Activated naive CD8-positive, alpha-beta T cell treated with anti-CD3 and anti-CD28 coated beads, Interleukin-2, amount 10 ng/mL, durations not matched to agents 7 days and 5 days (primary cell): ENCODE measurements around the gene RGMA. TPM values are rescaled to one million over a fixed set of nuclear protein-coding genes. Genes with fewer than 3 reads are reported as not detected.

Source experiments
- ATAC-seq: fragments of 150-1000 bp; cut with Tn5 transposase; one replicate; pipeline ENCODE4 v1.10.0; 2021; ENCODE audit warnings: low read depth, moderate library complexity
- POLR2A ChIA-PET: fragments of 350-600 bp; sonication (Branson Sonifier 250); formaldehyde crosslinking; loops from one replicate; lab custom pipeline; 2021; ENCODE audit warnings: antibody characterized with exemption; lab: Charles Lee
- DNase-seq: peaks from one replicate; pipeline ENCODE4 v3.0.0; 2021
- H3K27ac Mint-ChIP-seq: one replicate; pipeline ENCODE4 v1.8.0; 2022; ENCODE audit warnings: mild to moderate bottlenecking, mixed read lengths
- H3K27me3 Mint-ChIP-seq: one replicate; pipeline ENCODE4 v1.8.0; 2022; ENCODE audit warnings: mild to moderate bottlenecking, moderate library complexity, mixed read lengths
- H3K36me3 Mint-ChIP-seq: one replicate; pipeline ENCODE4 v1.8.0; 2021; ENCODE audit warnings: mild to moderate bottlenecking, mixed read lengths
- H3K4me1 Mint-ChIP-seq: one replicate; pipeline ENCODE4 v1.8.0; 2021; ENCODE audit warnings: mixed read lengths
- H3K4me3 Mint-ChIP-seq: one replicate; pipeline ENCODE4 v1.8.0; 2022; ENCODE audit warnings: mild to moderate bottlenecking, moderate library complexity, mixed read lengths
- H3K9me3 Mint-ChIP-seq: one replicate; pipeline ENCODE4 v1.8.0; 2021; ENCODE audit warnings: mixed read lengths
- total RNA-seq, 2 experiments: library from RNA; stranded (reverse); gene quantifications; one replicate each; pipeline ENCODE4 v1.2.3, GENCODE V29; 2021

RGMA gene, protein sequence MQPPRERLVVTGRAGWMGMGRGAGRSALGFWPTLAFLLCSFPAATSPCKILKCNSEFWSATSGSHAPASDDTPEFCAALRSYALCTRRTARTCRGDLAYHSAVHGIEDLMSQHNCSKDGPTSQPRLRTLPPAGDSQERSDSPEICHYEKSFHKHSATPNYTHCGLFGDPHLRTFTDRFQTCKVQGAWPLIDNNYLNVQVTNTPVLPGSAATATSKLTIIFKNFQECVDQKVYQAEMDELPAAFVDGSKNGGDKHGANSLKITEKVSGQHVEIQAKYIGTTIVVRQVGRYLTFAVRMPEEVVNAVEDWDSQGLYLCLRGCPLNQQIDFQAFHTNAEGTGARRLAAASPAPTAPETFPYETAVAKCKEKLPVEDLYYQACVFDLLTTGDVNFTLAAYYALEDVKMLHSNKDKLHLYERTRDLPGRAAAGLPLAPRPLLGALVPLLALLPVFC
- under 1 TPM in 1 of 2 experiments, not detected in 1; 0.30 TPM for total RNA-seq

- Mint-ChIP-seq H3K4me3 (peak within 1 kb of the TSS; percentile 82), H3K4me1 (peaks cover 5% of the 10 kb centered on the region), H3K27ac (no peak within 1 kb of the TSS), H3K9me3 (no peaks in the 10 kb centered on the region), H3K36me3 (no peaks in the 10 kb centered on the region), H3K27me3 (peaks cover 58% of the 10 kb centered on the region)
- peak; percentile 12 for ATAC-seq
- POLR2A ChIA-PET, result no interaction called here
- DNase-seq, result peak; percentile 56
These were observed at the start of gene RGMA for GRCh38 chr15:93088981-93089726. Gene RGMA (minus strand): TSS chr15:93089211. CDS start chr15:93088932, 279 bp downstream.

DNA sequence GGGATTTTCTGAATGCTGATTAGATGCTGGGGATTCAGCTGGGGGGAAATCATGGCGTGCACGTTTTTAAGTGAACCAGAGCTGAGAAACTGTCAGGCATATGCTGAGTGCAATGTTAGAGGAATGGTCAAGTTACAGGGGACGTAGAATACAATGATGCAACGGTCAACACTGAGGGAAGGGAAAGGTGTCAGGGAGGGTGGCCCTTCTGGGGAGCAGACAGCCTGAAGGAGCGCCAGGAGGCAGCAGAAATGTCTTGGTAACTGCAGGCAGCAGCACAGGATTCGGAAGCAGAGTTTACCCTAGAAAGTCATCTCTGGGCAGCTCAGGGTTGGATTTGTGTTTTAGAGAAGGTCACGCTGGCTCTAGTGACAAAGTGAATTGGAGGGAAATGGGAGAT is 47.6 kb upstream of the RGMA start:
- POLR2A ChIA-PET, result no interaction called here

DNA sequence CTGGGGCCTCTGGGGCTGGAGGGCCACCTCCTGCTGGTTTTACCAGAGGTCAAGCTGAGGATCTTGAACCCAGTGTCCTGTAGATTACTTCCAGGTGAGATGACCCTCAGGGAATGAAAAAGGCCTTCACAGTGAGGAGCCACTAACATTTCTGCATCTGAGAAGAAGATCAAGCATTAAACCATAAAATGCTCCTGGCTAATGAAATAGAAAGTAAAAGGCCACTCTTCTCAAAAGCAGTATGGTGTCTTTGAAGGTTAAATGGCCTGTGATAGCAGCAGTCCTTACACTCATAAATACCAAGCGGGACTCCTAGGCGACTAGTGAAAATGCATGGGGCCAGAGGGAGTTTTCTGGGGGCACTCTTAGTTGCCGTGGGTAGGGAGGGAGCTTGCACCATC is 47.0 kb upstream of the RGMA start:
- Mint-ChIP-seq H3K4me3 (no peak overlapping the region), H3K27me3 (peaks cover 5% of the 10 kb centered on the region), H3K9me3 (no peaks in the 10 kb centered on the region), H3K27ac (no peak overlapping the region), H3K4me1 (peaks cover 5% of the 10 kb centered on the region), H3K36me3 (no peaks in the 10 kb centered on the region)
- ATAC-seq, result no peak
- POLR2A ChIA-PET, result no interaction called here
- no peak for DNase-seq

More for the DNA sequence above, 47.6 kb upstream of the RGMA start:
- DNase-seq (no peak), ATAC-seq (no peak)
- Mint-ChIP-seq H3K27ac (no peak overlapping the region), H3K9me3 (no peaks in the 10 kb centered on the region), H3K36me3 (no peaks in the 10 kb centered on the region), H3K27me3 (peaks cover 5% of the 10 kb centered on the region), H3K4me1 (peaks cover 10% of the 10 kb centered on the region), H3K4me3 (no peak overlapping the region)

- Mint-ChIP-seq H3K4me1 (peaks cover 2% of the 10 kb centered on the region), H3K27me3 (peaks cover 5% of the 10 kb centered on the region), H3K27ac (no peak overlapping the region), H3K4me3 (no peak overlapping the region), H3K9me3 (no peaks in the 10 kb centered on the region), H3K36me3 (no peaks in the 10 kb centered on the region)
- DNase-seq, result no peak
- POLR2A ChIA-PET, result no interaction called here
- no peak for ATAC-seq
These were observed 46.4 kb upstream of the RGMA start for GRCh38 chr15:93135459-93135858.

- Mint-ChIP-seq H3K36me3 (no peaks in the 10 kb centered on the region), H3K9me3 (no peaks in the 10 kb centered on the region), H3K4me1 (peaks cover 2% of the 10 kb centered on the region), H3K27ac (no peak overlapping the region), H3K4me3 (no peak overlapping the region), H3K27me3 (peaks cover 5% of the 10 kb centered on the region)
- ATAC-seq (no peak), DNase-seq (no peak)
- POLR2A ChIA-PET, result no interaction called here
These were observed 42.6 kb upstream of the RGMA start for GRCh38 chr15:93131485-93132095.

GRCh38 chr15:93129702-93130488 is 40.9 kb upstream of the RGMA start:
- no peak for ATAC-seq
- no peak overlapping the region for H3K27ac Mint-ChIP-seq

DNA sequence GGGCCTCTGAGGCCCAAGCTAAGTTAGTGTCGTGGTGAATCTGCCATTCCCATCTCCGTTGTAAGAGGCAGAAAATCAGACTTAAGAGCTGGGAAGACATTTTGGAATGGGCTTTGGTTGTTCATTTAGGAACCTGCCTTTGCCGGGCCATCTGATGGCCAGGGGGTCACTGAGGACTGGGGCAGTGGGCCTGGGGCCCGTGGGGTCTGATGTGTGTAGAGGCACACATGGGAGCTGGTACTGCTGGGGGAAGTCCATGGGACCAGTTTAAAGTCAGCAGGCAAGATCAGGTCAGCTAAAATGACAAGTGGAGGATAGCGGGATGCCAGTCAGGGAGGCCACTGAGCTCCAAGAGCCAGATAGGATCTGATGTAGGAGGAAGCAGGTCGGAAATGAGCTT is 38.3 kb upstream of the RGMA start:
- Mint-ChIP-seq H3K36me3 (no peaks in the 10 kb centered on the region), H3K4me3 (no peak overlapping the region), H3K4me1 (no peaks in the 10 kb centered on the region), H3K27me3 (peaks cover 4% of the 10 kb centered on the region), H3K9me3 (no peaks in the 10 kb centered on the region), H3K27ac (no peak overlapping the region)
- DNase-seq (no peak), ATAC-seq (no peak)
- POLR2A ChIA-PET, result no interaction called here

More at GRCh38 chr15:93129702-93130488, 40.9 kb upstream of the RGMA start:
- POLR2A ChIA-PET, result no interaction called here
- no peak for DNase-seq
- Mint-ChIP-seq H3K4me3 (no peak overlapping the region), H3K9me3 (no peaks in the 10 kb centered on the region), H3K27me3 (peaks cover 5% of the 10 kb centered on the region), H3K4me1 (peaks cover 2% of the 10 kb centered on the region), H3K36me3 (no peaks in the 10 kb centered on the region)

DNA sequence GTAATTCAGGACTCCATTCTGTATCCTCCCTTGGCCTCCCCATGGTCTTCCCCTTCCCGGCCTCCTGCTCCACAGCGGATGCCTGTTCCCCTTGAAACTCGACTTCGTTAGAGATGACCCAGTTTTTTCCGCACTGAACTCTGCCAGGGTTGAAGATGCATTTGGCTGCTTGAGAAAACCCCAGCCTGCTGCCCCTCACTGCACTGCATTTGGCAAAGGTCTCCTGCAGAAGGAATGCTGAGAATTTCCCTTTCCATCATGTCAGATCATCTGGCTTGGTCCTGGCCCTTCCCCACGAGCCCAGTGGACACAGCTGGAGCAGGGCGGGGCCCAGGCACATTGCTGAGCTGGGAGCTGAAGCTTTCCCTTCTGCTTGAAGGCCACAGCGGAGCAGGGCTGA is 37.6 kb upstream of the RGMA start:
- H3K9me3 Mint-ChIP-seq, result no peaks in the 10 kb centered on the region
- no peak overlapping the region for H3K4me3 Mint-ChIP-seq
- no peaks in the 10 kb centered on the region for H3K36me3 Mint-ChIP-seq
- ATAC-seq, result no peak
- H3K27ac Mint-ChIP-seq, result no peak overlapping the region
- no peaks in the 10 kb centered on the region for H3K27me3 Mint-ChIP-seq
- no peak for DNase-seq
- H3K4me1 Mint-ChIP-seq, result no peaks in the 10 kb centered on the region
- POLR2A ChIA-PET, result no interaction called here

GRCh38 chr15:93126148-93126547 is 37.1 kb upstream of the RGMA start:
- no peak overlapping the region for H3K27ac Mint-ChIP-seq
- POLR2A ChIA-PET, result no interaction called here
- no peaks in the 10 kb centered on the region for H3K9me3 Mint-ChIP-seq
- no peaks in the 10 kb centered on the region for H3K27me3 Mint-ChIP-seq
- no peaks in the 10 kb centered on the region for H3K4me1 Mint-ChIP-seq
- no peaks in the 10 kb centered on the region for H3K36me3 Mint-ChIP-seq
- H3K4me3 Mint-ChIP-seq, result no peak overlapping the region
- DNase-seq, result no peak
- no peak for ATAC-seq

DNA sequence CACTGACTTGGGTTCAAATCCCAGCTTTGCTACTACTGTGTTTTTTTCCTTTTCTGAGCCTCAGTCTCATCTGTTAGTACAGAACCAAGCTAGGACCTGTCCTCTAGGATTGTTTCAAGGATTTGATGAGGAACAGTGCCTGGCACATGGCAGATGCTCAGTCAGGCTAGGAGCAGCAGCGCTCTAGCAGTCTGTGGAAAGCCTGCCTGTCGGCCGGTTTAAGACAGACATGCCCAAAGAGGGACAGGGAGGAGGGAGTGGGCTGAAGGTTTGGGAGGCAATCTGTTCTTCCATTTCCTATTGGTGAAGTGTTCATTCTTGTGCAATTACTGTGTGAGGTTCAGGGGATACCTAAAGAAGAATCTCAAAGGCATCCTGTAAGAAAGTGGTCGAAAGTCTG is 35.1 kb upstream of the RGMA start:
- no peak for ATAC-seq
- Mint-ChIP-seq H3K4me3 (no peak overlapping the region), H3K36me3 (no peaks in the 10 kb centered on the region), H3K27ac (no peak overlapping the region), H3K4me1 (no peaks in the 10 kb centered on the region), H3K9me3 (no peaks in the 10 kb centered on the region), H3K27me3 (peaks cover 1% of the 10 kb centered on the region)
- POLR2A ChIA-PET, result no interaction called here
- no peak for DNase-seq

GRCh38 chr15:93121973-93122910 is 33.2 kb upstream of the RGMA start:
- H3K27me3 Mint-ChIP-seq, result peaks cover 8% of the 10 kb centered on the region
- POLR2A ChIA-PET, result no interaction called here
- H3K9me3 Mint-ChIP-seq, result no peaks in the 10 kb centered on the region
- H3K4me1 Mint-ChIP-seq, result peaks cover 4% of the 10 kb centered on the region
- H3K4me3 Mint-ChIP-seq, result no peak overlapping the region
- ATAC-seq (no peak), DNase-seq (no peak)
- H3K36me3 Mint-ChIP-seq, result no peaks in the 10 kb centered on the region
- H3K27ac Mint-ChIP-seq, result no peak overlapping the region

GRCh38 chr15:93121107-93121506 is 32.1 kb upstream of the RGMA start:
- ATAC-seq (no peak), DNase-seq (no peak)
- no peak overlapping the region for H3K4me3 Mint-ChIP-seq
- no peak overlapping the region for H3K27ac Mint-ChIP-seq
- no peaks in the 10 kb centered on the region for H3K36me3 Mint-ChIP-seq
- H3K27me3 Mint-ChIP-seq, result peaks cover 15% of the 10 kb centered on the region
- POLR2A ChIA-PET, result no interaction called here
- H3K9me3 Mint-ChIP-seq, result no peaks in the 10 kb centered on the region
- H3K4me1 Mint-ChIP-seq, result peaks cover 4% of the 10 kb centered on the region
